Esophagus squamous epithelium (tissue), 4 donors: ENCODE measurements around the gene PDZRN3.

ENCODE experiments used
- CTCF ChIP-seq, 6 experiments: fragments of 450-650 bp in 4 of 6; fragments of 200-600 bp in 2 of 6; sonication (generic) in 2 of 6; IDR thresholded peaks; one replicate each; pipeline ENCODE4 v1.5.1; 2016 to 2019; ENCODE audit warnings: antibody characterized with exemption in 6 of 6, mild to moderate bottlenecking in 4 of 6, moderate library complexity in 4 of 6
- POLR2A ChIP-seq, 4 donors: fragments of 450-650 bp; IDR thresholded peaks; one replicate each; pipeline ENCODE4 v1.6.1; 2017; ENCODE audit warnings: antibody characterized with exemption in 4 of 4, mild to moderate bottlenecking in 4 of 4, moderate library complexity in 3 of 4

DNA sequence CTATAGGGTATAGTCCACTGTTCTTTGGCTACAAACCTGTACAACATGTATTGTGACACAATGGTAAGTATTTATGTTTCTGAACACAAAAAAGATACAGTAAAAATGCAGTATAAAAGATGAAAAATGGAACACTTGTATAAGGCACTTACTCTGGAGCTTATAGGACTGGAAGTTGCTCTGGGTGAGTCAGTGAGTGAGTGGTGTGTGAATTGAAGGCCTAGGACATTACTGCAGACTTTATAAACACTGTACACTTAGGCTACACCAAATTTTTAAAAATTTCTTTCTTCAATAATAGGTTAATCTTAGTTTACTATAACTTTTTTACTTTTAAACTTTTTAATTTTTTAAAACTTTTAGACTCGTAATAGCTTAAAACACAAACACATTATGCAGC lies 10.5 kb upstream of the PDZRN3 start:
- TF ChIP-seq POLR2A (IDR thresholded peaks at IDR 0.05) = no peak
- TF ChIP-seq CTCF (IDR thresholded peaks at IDR 0.05) = no peak
